Large intestine (tissue), 3 donors: Measurements from ENCODE around the gene ARHGAP11A. TPM values are rescaled to one million over a fixed set of nuclear protein-coding genes. Genes with fewer than 3 reads are reported as not detected.

Experiments
- DNase-seq, 2 donors: peaks; one replicate each; pipeline versions ENCODE4 v3.0.0 to v3.0.0-alpha.2; 2013
- H3K27ac ChIP-seq: one replicate; pipeline ENCODE4 v1.5.1; 2013; ENCODE audit warnings: low read length
- H3K27me3 ChIP-seq: 2 replicates; pipeline ENCODE4 v1.6.1; 2013; ENCODE audit warnings: low read length; ENCODE audit not compliant: control insufficient read depth, insufficient read depth
- H3K36me3 ChIP-seq: 2 replicates; pipeline ENCODE4 v1.6.1; 2013; ENCODE audit warnings: low read length; ENCODE audit not compliant: control insufficient read depth, insufficient read depth
- H3K4me1 ChIP-seq: one replicate; pipeline ENCODE4 v1.6.1; 2013; ENCODE audit warnings: low read length; ENCODE audit not compliant: control insufficient read depth, insufficient read depth
- H3K4me3 ChIP-seq: one replicate; pipeline ENCODE4 v1.5.1; 2013; ENCODE audit warnings: low read length
- H3K9me3 ChIP-seq: one replicate; pipeline ENCODE4 v1.6.1; 2013; ENCODE audit warnings: mild to moderate bottlenecking, low read depth, low read length, moderate library complexity; ENCODE audit not compliant: control insufficient read depth
- WGBS: methylation state at CpG from one replicate; pipeline ENCODE4 v1.1.5; 2013; ENCODE audit warnings: low lambda C conversion rate; ENCODE audit not compliant: insufficient coverage; 5-methylcytosine and 5-hydroxymethylcytosine counted together
- polyA plus RNA-seq: library from polyadenylated mRNA; unstranded; fragments of 120-200 nt; gene quantifications from one replicate; pipeline ENCODE4 v1.2.1, GENCODE V29; 2013

The ARHGAP11A gene
- polyA plus RNA-seq, 1 donor = 15.3 TPM

- Histone ChIP-seq H3K4me1 (no peaks in the 10 kb centered on the region), H3K4me3 (no peak overlapping the region), H3K36me3 (no peaks in the 10 kb centered on the region), H3K27me3 (no peaks in the 10 kb centered on the region), H3K9me3 (no peaks in the 10 kb centered on the region), H3K27ac (no peak overlapping the region)
- WGBS = 84% methylated on average over 2 of the region's 3 CpGs
- no peak for DNase-seq
Observed at GRCh38 chr15:32652178-32652577, 36.9 kb downstream of the ARHGAP11A start.

- no peaks in the 10 kb centered on the region for H3K4me1 ChIP-seq
- WGBS = no CpG with 5 or more reads among the region's 4 CpGs
- H3K9me3 ChIP-seq = no peaks in the 10 kb centered on the region
- no peak overlapping the region for H3K4me3 ChIP-seq
- H3K36me3 ChIP-seq = no peaks in the 10 kb centered on the region
- no peak overlapping the region for H3K27ac ChIP-seq
- no peaks in the 10 kb centered on the region for H3K27me3 ChIP-seq
- no peak for DNase-seq
Observed at GRCh38 chr15:32656091-32656490, 40.8 kb downstream of the ARHGAP11A start.

GRCh38 chr15:32656496-32656895 lies 41.2 kb downstream of the ARHGAP11A start:
- no peaks in the 10 kb centered on the region for H3K36me3 ChIP-seq
- no peaks in the 10 kb centered on the region for H3K9me3 ChIP-seq
- no peaks in the 10 kb centered on the region for H3K27me3 ChIP-seq
- no CpG with 5 or more reads among the region's 9 CpGs for WGBS
- H3K4me1 ChIP-seq = no peaks in the 10 kb centered on the region
- no peak overlapping the region for H3K4me3 ChIP-seq
- DNase-seq = no peak
- H3K27ac ChIP-seq = no peak overlapping the region

- H3K9me3 ChIP-seq = no peaks in the 10 kb centered on the region
- no peak overlapping the region for H3K27ac ChIP-seq
- H3K36me3 ChIP-seq = no peaks in the 10 kb centered on the region
- H3K4me1 ChIP-seq = no peaks in the 10 kb centered on the region
- peak in 1 of 2 donors; percentile 63 for DNase-seq
- no CpG with 5 or more reads among the region's 5 CpGs for WGBS
- no peaks in the 10 kb centered on the region for H3K27me3 ChIP-seq
- H3K4me3 ChIP-seq = no peak overlapping the region
Observed at GRCh38 chr15:32657198-32657883, 42.0 kb downstream of the ARHGAP11A start.

GRCh38 chr15:32657941-32658340 lies 42.6 kb downstream of the ARHGAP11A start:
- no peaks in the 10 kb centered on the region for H3K9me3 ChIP-seq
- H3K27ac ChIP-seq = no peak overlapping the region
- no peaks in the 10 kb centered on the region for H3K27me3 ChIP-seq
- H3K4me3 ChIP-seq = no peak overlapping the region
- 100% methylated on average over 1 of the region's 2 CpGs for WGBS
- H3K4me1 ChIP-seq = no peaks in the 10 kb centered on the region
- no peaks in the 10 kb centered on the region for H3K36me3 ChIP-seq
- no peak for DNase-seq

GRCh38 chr15:32659340-32660155 lies 44.2 kb downstream of the ARHGAP11A start:
- no peaks in the 10 kb centered on the region for H3K27me3 ChIP-seq
- no peak for DNase-seq
- H3K27ac ChIP-seq = no peak overlapping the region
- H3K4me3 ChIP-seq = no peak overlapping the region
- no peaks in the 10 kb centered on the region for H3K36me3 ChIP-seq
- 100% methylated on average over 1 of the region's 6 CpGs for WGBS
- H3K9me3 ChIP-seq = no peaks in the 10 kb centered on the region
- no peaks in the 10 kb centered on the region for H3K4me1 ChIP-seq

- WGBS = no CpG with 5 or more reads among the region's 4 CpGs
- no peak overlapping the region for H3K4me3 ChIP-seq
- H3K27me3 ChIP-seq = no peaks in the 10 kb centered on the region
- H3K27ac ChIP-seq = no peak overlapping the region
- DNase-seq = no peak
- no peaks in the 10 kb centered on the region for H3K36me3 ChIP-seq
- H3K9me3 ChIP-seq = no peaks in the 10 kb centered on the region
- no peaks in the 10 kb centered on the region for H3K4me1 ChIP-seq
Observed at GRCh38 chr15:32663671-32664070, 48.4 kb downstream of the ARHGAP11A start.

- no peak overlapping the region for H3K4me3 ChIP-seq
- no peaks in the 10 kb centered on the region for H3K9me3 ChIP-seq
- no peak overlapping the region for H3K27ac ChIP-seq
- H3K36me3 ChIP-seq = no peaks in the 10 kb centered on the region
- no peaks in the 10 kb centered on the region for H3K4me1 ChIP-seq
- H3K27me3 ChIP-seq = no peaks in the 10 kb centered on the region
- DNase-seq = no peak
Observed at GRCh38 chr15:32664796-32665195, 49.5 kb downstream of the ARHGAP11A start.

GRCh38 chr15:32667321-32667720 lies 52.0 kb downstream of the ARHGAP11A start:
- no peak overlapping the region for H3K4me3 ChIP-seq
- H3K4me1 ChIP-seq = no peaks in the 10 kb centered on the region
- H3K9me3 ChIP-seq = no peaks in the 10 kb centered on the region
- DNase-seq = no peak
- H3K36me3 ChIP-seq = no peaks in the 10 kb centered on the region
- no peak overlapping the region for H3K27ac ChIP-seq
- WGBS = no CpG with 5 or more reads among the region's 6 CpGs
- no peaks in the 10 kb centered on the region for H3K27me3 ChIP-seq

GRCh38 chr15:32668942-32669341 lies 53.6 kb downstream of the ARHGAP11A start:
- DNase-seq = no peak
- no peaks in the 10 kb centered on the region for H3K36me3 ChIP-seq
- H3K27ac ChIP-seq = no peak overlapping the region
- H3K4me1 ChIP-seq = no peaks in the 10 kb centered on the region
- 100% methylated on average over 1 of the region's 2 CpGs for WGBS
- no peaks in the 10 kb centered on the region for H3K27me3 ChIP-seq
- no peaks in the 10 kb centered on the region for H3K9me3 ChIP-seq
- no peak overlapping the region for H3K4me3 ChIP-seq
